DMS114 treated with DMSO at 0.1 percent for 48 hours (cell line): ENCODE results near the gene RPL19.

ENCODE experiments used
- DNase-seq: peaks from one replicate; lab custom pipeline; 2025; ENCODE audit not compliant: unreplicated experiment; lab: John Stamatoyannopoulos, UW

RPL19 gene

DNA sequence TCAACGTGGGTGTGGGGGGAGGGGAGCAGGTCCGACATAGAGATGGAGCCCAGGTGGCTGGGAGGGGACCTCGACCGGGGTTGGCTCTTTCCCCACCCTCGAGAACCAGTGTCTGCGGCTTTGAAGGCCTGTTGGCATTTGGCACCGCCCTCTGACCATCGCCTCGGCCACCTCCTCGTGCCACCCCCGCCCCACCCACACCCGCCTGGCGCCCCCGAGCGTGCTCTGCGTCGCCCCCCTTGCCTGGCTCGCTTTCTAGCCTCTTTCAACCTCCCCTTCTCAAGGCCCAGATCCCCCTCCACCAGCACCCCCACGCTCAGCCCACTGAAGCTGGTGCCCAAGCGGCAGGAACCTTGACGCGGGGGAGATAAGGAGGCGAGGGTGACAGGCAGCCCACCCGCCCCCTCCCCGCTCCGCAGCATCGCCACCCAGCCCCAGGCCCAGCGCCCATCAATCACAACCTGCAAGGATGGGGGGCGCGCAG is 3.2 kb upstream of the RPL19 start:
- no peak for DNase-seq

- peak; percentile 66 for DNase-seq
These were observed 2.5 kb upstream of the RPL19 start, which contains the start of gene CACNB1 for GRCh38 chr17:39197380-39198185. Gene CACNB1, minus strand, starts transcription at chr17:39197669. Its CDS starts 174 bp downstream, at chr17:39197495.

DNA sequence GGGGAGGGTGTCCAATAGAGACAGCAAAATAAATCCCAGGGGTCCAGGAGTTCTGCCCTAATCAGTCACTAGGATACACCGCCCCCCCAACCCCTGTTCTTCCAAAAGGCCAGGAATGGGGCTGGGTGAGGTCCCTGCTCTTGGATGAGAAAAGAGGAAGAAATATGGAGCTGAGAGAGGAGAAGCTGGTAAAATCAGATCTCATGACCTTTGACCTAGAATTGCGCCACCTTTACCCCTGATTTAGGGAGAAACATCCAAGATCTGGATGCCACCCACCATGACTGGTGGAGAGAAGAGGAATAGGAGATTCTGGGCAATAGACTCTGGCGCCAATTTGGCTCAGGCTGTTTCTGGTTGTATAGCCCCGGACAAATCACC is 1.9 kb upstream of the RPL19 start:
- no peak for DNase-seq

DNA sequence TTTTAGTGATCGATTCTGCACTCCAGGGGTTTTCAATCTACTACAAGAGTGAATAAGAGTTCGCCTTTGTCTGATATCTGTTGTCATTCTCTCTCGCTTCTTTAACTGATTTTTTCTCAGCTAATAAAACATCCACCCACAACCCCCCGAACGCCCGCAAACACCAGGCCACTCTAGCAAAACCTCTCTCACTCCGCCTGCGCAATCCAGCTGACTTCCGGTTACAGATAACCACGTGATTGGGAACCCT is 338 bp upstream of the RPL19 start:
- peak; percentile 93 for DNase-seq

DNA sequence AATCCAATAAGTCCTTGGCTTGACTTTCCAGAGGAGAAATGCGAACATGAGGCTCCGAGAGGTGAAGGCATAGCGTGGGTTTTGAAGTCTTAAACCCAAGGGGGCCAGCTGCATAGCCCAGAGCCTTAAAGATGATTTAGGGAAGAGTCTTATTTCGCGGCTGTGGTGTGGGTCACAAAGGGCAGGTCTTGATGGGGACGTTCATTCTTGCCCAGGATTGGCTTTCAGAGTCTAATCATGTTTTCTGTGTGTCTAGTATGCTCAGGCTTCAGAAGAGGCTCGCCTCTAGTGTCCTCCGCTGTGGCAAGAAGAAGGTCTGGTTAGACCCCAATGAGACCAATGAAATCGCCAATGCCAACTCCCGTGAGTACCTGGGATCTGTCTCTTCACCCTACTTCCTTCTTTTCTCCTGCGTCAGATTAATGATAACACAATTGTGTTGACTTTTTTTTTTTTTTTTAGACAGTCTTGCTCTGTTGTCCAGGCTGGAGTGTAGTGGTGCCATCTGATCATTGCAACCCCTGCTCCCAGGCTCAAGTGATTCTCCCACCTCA is 951 bp downstream of the RPL19 start:
- no peak for DNase-seq

GRCh38 chr17:39204245-39204644 is 4.2 kb downstream of the RPL19 start:
- DNase-seq, result no peak

DNA sequence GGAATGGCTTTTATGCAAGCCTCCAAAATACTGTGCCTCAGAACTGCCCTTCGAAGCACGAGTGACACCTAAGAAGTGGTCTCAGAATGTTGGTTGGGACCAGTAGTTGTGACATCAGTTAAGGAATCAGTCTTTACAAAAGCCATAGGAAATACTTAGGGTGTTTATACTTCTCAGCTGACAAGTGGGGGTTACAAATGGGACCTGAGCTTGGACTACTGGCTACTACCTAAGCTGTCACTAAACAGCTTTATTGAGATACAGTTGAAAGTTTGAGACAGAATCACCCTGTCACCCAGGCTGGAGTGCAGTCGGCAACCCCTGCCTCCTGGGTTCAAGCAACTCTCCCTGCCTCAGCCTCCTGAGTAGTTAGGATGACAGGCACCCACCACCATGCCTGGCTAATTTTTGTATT is 5.0 kb downstream of the RPL19 start:
- DNase-seq, result no peak

GRCh38 chr17:39208136-39208535 is 8.1 kb downstream of the RPL19 start:
- DNase-seq, result no peak

DNA sequence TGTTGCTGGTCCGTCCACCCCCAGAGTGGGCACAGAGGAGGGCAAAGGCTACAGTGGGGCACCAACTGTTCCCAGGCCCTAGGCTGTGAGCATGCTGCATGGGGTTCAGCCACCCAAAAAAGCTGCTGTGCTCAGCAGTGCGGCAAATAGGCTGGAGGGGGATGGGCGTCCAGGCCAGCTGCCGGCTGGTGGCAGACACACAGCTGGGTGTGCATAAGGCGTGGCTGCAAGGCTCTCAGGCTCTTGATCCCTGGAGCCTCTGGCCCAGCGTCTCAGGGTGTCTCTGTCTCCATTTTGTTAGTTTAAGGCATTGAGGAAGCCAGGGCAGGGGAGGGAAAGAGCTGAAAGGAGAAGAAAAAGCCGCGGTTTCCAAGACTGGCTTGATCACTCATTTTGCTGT is 8.8 kb downstream of the RPL19 start:
- DNase-seq, result no peak

- no peak for DNase-seq
These were observed 9.4 kb downstream of the RPL19 start for GRCh38 chr17:39209317-39210092.

GRCh38 chr17:39210093-39210434 is 10.0 kb downstream of the RPL19 start:
- DNase-seq, result no peak

GRCh38 chr17:39212195-39212810 is 12.2 kb downstream of the RPL19 start:
- DNase-seq, result no peak

- DNase-seq, result no peak
These were observed 12.9 kb downstream of the RPL19 start for GRCh38 chr17:39212841-39213480.

DNA sequence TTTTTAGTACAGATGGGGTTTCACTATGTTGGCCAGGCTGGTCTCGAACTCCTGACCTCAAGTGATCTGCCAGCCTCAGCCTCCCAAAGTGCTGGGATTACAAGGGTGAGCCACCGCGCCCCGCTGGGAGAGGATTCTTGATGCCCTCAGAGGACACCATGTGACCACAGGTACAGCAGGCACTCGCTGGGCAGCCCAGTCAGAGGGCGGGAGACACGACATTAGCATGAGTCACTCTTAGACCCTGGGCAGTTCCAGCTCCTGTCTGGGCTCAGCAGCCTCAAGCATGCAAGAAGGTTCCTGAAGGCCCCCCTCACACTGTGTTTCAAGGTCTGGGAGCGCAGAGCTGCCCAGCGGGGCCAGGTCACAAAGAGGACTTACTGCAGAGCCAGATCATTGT is 13.8 kb downstream of the RPL19 start:
- DNase-seq, result no peak

- no peak for DNase-seq
These were observed 17.8 kb downstream of the RPL19 start for GRCh38 chr17:39217734-39218369.

DNA sequence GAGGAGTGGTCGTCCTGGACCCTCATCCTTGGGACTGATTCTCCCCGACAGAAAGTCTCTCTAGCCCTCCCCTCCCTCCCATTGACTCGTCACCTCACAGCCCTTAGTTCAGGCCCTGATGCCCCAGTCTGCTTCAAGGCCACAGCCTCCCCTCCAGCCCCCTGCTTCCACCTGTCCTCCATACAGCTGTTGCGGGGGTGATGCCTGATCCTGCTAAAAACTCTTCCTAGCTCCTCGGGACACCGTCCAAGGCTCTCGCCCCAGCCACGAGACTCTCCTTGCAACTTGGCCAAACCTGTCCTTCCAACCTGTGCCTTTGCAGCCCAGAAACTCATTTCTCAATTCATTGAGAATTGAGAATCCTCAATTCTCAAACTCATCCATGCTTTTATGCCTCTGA is 18.8 kb downstream of the RPL19 start:
- no peak for DNase-seq

GRCh38 chr17:39219647-39220154 is 19.6 kb downstream of the RPL19 start:
- DNase-seq, result no peak

DNA sequence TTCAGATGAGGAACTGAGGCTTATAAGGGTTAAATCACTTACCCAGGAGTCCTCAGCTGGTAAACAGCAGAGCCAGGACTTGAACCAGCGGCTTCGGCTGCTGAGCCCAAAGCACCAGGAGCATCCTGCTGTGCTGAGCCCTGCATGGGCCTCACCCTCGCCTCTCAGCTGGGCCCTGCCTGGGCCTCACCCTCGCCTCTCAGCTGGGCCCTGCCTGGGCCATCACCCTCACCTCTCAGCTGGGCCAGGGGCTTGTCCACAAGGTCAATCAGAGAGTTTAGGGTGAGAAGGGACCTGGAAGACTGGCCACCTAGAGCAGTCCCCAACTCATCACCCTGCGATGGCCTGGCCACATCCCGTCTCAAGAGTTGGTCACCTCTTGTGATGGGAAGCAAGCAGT is 21.5 kb downstream of the RPL19 start:
- no peak for DNase-seq

DNA sequence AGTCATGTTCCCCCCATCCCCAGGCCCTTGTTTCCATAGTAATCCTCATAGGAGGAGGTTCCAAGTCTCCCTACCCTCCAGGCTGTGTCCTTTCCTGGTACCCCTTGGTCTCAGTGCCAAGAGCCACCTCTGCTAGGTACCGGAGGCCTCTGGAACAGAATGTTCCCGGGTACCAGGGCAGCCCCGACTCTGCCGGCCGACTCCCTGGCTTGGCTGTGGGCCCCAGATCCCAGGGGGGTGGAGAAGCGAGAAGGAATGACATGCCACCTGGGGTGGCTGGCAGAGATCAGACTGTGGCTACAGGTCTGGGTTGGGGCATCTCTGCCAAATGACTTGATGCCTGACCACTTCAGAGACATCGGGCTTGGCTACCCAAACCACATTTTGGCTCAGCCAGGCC is 22.1 kb downstream of the RPL19 start:
- no peak for DNase-seq
